HG03025 (cell line): Measurements from ENCODE around the gene ZNF599.
A peak's percentile ranks its signal among the peaks of the same experiment; 100 is the strongest.
"Not testable (repeated sequence)": the region's sequence is repeated elsewhere in the genome, so short reads cannot be mapped to it uniquely, and the experiment has no call there.

ENCODE experiments used
- ATAC-seq: cut with Tn5 transposase; IDR thresholded peaks from one replicate; pipeline ENCODE4 v1.9.1; 2021; ENCODE audit warnings: mild to moderate bottlenecking, moderate library complexity; ENCODE audit not compliant: unreplicated experiment, low FRiP score

Gene ZNF599

GRCh38 chr19:34772697-34773554 lies at the start of gene ZNF599:
Gene ZNF599 (minus strand): TSS chr19:34773215. CDS start chr19:34772841, 374 bp downstream.
- peak; percentile 93 for ATAC-seq

GRCh38 chr19:34818270-34818669 lies 45.3 kb upstream of the ZNF599 start:
- no peak for ATAC-seq

DNA sequence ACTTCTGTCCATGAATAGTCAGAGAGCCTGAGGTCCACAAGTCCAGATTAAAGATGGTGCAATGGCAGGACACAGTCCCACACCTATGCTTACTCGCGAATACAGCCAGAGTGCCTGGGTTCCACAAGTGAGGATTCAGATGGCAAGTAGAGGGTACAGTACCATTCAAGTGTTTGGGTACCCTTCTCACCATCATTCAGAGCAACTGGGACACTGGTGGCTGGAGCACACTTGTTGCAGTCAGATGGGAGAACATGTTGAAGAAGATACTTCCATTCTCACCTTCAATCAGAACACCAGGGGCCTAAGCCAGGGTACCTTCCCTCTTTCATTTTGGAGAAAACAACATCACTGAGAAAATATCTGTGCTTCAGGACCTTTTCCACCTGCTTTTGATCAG lies 43.7 kb upstream of the ZNF599 start:
- ATAC-seq, result no peak

DNA sequence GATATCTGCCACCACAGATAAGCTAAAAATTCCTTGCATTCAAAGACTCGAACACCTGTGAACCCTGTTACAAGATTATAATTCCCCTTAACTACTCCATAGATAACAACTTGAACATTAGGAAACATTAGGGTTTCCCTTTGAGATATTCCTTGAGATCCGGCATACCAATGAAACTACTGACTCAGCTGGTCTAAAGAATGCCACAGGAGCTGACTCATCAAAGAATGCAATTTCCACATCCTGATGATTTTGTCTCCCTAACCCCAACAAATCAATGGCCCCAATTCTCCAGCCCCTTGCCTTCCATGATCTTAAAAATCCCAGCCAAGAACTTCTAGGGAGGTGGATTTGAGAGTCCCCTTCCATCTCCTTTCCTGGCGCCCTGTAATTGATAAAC lies 35.6 kb upstream of the ZNF599 start:
- no peak for ATAC-seq

GRCh38 chr19:34806976-34807860 lies 34.2 kb upstream of the ZNF599 start:
- ATAC-seq, result no peak

- no peak for ATAC-seq
Observed at GRCh38 chr19:34804115-34804514, 31.1 kb upstream of the ZNF599 start.

DNA sequence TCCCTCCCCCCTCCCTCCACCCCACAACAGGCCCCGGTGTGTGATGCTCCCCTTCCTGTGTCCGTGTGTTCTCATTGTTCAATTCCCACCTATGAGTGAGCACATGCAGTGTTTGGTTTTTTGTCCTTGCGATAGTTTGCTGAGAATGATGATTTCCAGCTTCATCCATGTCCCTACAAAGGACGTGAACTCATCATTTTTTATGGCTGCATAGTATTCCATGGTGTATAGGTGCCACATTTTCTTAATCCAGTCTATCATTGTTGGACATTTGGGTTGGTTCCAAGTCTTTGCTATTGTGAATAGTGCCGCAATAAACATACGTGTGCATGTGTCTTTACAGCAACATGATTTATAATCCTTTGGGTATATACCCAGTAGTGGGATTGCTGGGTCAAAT lies 23.9 kb upstream of the ZNF599 start:
- ATAC-seq, result not testable (repeated sequence)

DNA sequence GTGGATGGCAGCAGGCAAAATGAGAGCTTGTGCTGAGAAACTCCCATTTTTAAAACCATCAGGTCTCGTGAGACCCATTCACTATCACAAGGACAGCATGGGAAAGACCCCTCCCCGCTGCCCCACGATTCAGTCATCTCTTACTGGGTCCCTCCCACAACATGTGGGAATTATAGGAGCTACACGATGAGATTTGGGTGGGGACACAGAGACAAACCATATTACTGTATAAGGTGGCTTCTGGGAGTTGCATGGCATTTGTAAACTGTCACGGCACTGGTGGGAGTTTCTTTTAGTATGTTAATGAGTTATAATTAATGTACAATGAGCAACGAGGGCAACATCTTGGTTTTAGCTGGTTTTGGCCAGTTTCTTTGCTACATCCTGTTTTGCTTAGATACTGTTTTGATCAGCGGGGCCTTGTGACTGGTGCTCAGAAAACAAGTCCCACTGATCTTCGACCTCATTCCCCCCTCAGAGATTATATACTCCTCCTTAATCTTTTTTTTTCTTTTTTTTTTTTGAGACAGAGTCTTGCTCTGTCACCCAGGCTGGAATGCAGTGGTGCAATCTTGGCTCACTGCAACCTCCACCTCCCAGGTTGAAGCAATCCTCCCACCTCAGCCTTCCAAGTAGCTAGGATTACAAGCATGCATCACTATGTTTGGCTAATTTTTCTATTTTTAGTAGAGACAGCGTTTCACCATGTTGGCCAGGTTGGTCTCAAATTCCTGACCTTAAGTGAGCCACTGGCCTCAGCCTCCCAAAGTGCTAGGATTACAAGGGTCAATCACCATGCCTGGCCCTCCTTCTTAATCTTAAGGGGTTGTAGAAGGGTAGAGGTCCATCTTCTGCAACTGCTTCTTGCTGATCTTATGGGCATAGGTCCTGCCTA lies 21.3 kb upstream of the ZNF599 start:
- no peak for ATAC-seq

DNA sequence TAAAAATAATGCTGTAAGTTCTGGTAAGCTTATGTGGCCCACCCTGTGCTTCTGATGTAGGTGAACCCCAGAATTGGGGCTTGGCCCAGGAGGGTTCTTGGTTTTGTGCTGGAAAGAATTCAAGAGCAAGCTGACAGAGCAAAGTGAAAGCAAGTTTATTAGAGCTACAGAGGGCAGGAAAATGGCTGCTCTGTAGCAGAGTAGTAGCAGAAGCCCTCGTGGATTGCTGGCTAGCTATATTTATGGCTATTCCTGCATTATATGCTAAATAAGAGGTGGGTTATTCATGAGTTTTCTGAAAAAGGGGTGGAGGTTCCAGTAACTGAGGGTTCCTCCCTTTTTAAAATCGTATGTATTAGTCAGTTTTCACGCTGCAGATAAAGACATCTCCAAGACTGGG lies 20.6 kb upstream of the ZNF599 start:
- ATAC-seq, result no peak

- no peak for ATAC-seq
Observed at GRCh38 chr19:34788074-34788473, 15.1 kb upstream of the ZNF599 start.

- no peak for ATAC-seq
Observed at GRCh38 chr19:34787059-34787824, 14.2 kb upstream of the ZNF599 start.

DNA sequence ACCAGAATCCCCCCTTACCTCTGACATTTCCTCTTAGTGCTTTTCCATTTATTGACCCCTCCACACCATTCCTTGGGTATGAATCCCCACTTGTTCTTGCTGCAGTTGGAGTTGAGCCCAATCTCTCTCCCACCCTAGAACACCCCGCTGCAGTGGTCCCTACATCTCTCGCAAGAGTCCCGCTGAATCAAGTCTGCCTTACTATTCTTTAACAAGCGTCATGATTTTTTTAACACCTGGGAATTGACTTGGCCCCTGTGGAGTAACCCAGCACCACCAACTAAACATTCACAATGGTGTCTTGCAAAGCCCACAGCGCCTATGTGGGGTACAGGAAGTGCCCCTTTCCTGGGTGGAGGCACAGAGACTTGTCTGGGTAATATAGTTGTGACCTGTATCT lies 13.2 kb upstream of the ZNF599 start:
- no peak for ATAC-seq

- ATAC-seq, result no peak
Observed at GRCh38 chr19:34779652-34780051, 6.6 kb upstream of the ZNF599 start.

- no peak for ATAC-seq
Observed at GRCh38 chr19:34778342-34778741, 5.3 kb upstream of the ZNF599 start.

DNA sequence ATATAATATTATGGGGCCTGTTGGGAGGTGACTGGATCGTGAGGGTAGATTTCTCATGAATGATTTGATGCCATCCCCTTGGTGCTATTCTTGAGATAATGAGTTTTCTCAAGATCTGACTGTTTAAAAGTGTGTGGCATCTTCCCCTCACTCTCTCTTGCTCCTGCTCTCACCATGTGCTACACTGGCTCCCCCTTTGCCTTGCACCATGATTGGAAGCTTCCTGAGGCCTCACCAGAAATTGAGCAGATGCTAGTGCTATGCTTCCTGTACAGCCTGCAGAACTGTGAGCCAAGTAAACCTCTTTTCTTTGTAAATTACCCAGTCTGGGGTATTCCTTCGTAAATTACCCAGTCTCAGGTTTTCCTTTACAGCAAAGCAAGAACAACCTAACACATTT lies 1.8 kb upstream of the ZNF599 start:
- no peak for ATAC-seq

GRCh38 chr19:34773555-34773864 lies 495 bp upstream of the ZNF599 start:
- ATAC-seq, result no peak

DNA sequence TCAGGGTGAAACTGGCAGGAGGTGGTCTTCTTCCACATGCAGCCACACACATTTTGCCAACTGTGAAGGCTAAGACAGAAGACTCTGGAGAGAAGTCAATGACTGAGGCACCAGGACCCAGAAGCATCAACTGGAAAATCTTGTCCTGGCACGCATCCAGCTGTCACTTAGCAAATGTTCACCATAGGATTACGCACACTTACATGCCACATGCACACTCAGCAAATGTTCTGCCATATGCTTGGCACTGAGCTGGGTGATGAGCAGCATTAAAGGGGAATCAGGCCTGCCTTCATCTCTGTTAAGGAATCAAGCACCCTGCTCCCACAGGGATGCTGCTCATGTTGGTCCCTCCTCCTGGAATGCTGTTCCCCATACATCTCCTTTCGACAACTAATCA lies 5.1 kb downstream of the ZNF599 start:
- no peak for ATAC-seq

GRCh38 chr19:34766386-34766785 lies 6.6 kb downstream of the ZNF599 start:
- ATAC-seq, result no peak

- ATAC-seq, result no peak
Observed at GRCh38 chr19:34759218-34759917, 13.6 kb downstream of the ZNF599 start.
